MCF 10A (cell line): ENCODE data around the gene REPIN1. TPM values are rescaled to one million over a fixed set of nuclear protein-coding genes. Genes with fewer than 3 reads are reported as not detected.

Experiments used
- BruUV-seq: library from RNA; stranded (reverse); fragments of 400-500 nt; replicated peaks from 2 replicates; lab custom pipeline; 2021; lab: Mats Ljungman, UMichigan
- CTCF ChIA-PET: fragments of 300-600 bp; sonication (Branson Sonifier 250); formaldehyde crosslinking; extraction: SDS; loops from one replicate; lab custom pipeline; 2021; ENCODE audit warnings: antibody characterized with exemption, inconsistent platforms; lab: Yijun Ruan, JAX
- POLR2A ChIA-PET: fragments of 300-600, 350-650 bp; sonication (Branson Sonifier 250); formaldehyde crosslinking; extraction: SDS; loops from one replicate; lab custom pipeline; 2020; ENCODE audit warnings: antibody characterized with exemption, inconsistent platforms; lab: Yijun Ruan, JAX
- DNase-seq: peaks from one replicate; pipeline ENCODE4 v3.0.0-alpha.2; 2018; ENCODE audit not compliant: unreplicated experiment
- H3K27ac Mint-ChIP-seq: one replicate; pipeline ENCODE4 v1.8.0; 2022; ENCODE audit warnings: mild to moderate bottlenecking, low read depth, mixed read lengths; ENCODE audit not compliant: unreplicated experiment
- H3K27me3 Mint-ChIP-seq: one replicate; pipeline ENCODE4 v1.8.0; 2022; ENCODE audit warnings: mixed read lengths; ENCODE audit not compliant: insufficient read depth, unreplicated experiment
- H3K36me3 Mint-ChIP-seq: one replicate; pipeline ENCODE4 v1.8.0; 2022; ENCODE audit warnings: mild to moderate bottlenecking, moderate library complexity, mixed read lengths; ENCODE audit not compliant: insufficient read depth, unreplicated experiment
- H3K4me1 Mint-ChIP-seq: one replicate; pipeline ENCODE4 v1.8.0; 2022; ENCODE audit warnings: mixed read lengths; ENCODE audit not compliant: insufficient read depth, unreplicated experiment
- H3K4me3 Mint-ChIP-seq: one replicate; pipeline ENCODE4 v1.8.0; 2022; ENCODE audit warnings: mild to moderate bottlenecking, moderate library complexity, mixed read lengths; ENCODE audit not compliant: unreplicated experiment
- H3K9me3 Mint-ChIP-seq: one replicate; pipeline ENCODE4 v1.8.0; 2022; ENCODE audit warnings: mixed read lengths; ENCODE audit not compliant: unreplicated experiment
- CTCF ChIP-seq: fragments of 200-600 bp; IDR thresholded peaks from one replicate; pipeline ENCODE4 v1.8.0; 2022; ENCODE audit warnings: antibody characterized with exemption, mild to moderate bottlenecking; ENCODE audit not compliant: unreplicated experiment
- intact Hi-C: fragments of 100-400 bp; cut with micrococcal nuclease; formaldehyde crosslinking; loops from 2 replicates; pipeline ENCODE4 v1.14.1; 2022
- total RNA-seq: library from RNA; stranded (reverse); gene quantifications from 2 replicates; pipeline ENCODE4 v1.2.3, GENCODE V29; 2022

The REPIN1 gene
- total RNA-seq, 1 experiment from 2014 or later = 80.8 TPM

- no TSS peak for BruUV-seq
- CTCF ChIA-PET = interaction anchor here (1.3 to 2.0 kb wide), 3 partner anchors 10 to 30 kb away, joined by 3 to 8 read pairs (median 4); no protein-coding TSS in a partner anchor
Observed at GRCh38 chr7:150325110-150325611, 43.5 kb upstream of the REPIN1 start.

GRCh38 chr7:150325901-150326300, 42.7 kb upstream of the REPIN1 start:
- intact Hi-C loops = no loop called here
- Mint-ChIP-seq H3K27me3 (no peaks in the 10 kb centered on the region), H3K4me1 (peaks cover 21% of the 10 kb centered on the region), H3K9me3 (no peaks in the 10 kb centered on the region), H3K27ac (no peak overlapping the region), H3K4me3 (no peak overlapping the region), H3K36me3 (peaks cover 33% of the 10 kb centered on the region)
- TF ChIP-seq CTCF = no peak
- ChIA-PET CTCF (interaction anchor here (0.5 to 2.0 kb wide), 4 partner anchors 11 to 655 kb away, joined by 3 to 8 read pairs (median 4); no protein-coding TSS in a partner anchor), POLR2A (no interaction called here)
- no peak for DNase-seq
- BruUV-seq = no TSS peak

More at GRCh38 chr7:150325110-150325611, 43.5 kb upstream of the REPIN1 start:
- no peaks in the 10 kb centered on the region for H3K27me3 Mint-ChIP-seq
- peak overlapping the region; percentile 84 for H3K4me3 Mint-ChIP-seq
- H3K9me3 Mint-ChIP-seq = no peaks in the 10 kb centered on the region
- intact Hi-C loops = no loop called here
- DNase-seq = no peak
- H3K27ac Mint-ChIP-seq = peak overlapping the region; percentile 93
- TF ChIP-seq CTCF = no peak
- H3K36me3 Mint-ChIP-seq = peaks cover 33% of the 10 kb centered on the region
- H3K4me1 Mint-ChIP-seq = peaks cover 24% of the 10 kb centered on the region
- POLR2A ChIA-PET = no interaction called here

- BruUV-seq = no TSS peak
- Mint-ChIP-seq H3K27me3 (no peaks in the 10 kb centered on the region), H3K36me3 (peaks cover 38% of the 10 kb centered on the region), H3K4me1 (peaks cover 16% of the 10 kb centered on the region), H3K9me3 (no peaks in the 10 kb centered on the region), H3K4me3 (no peak overlapping the region), H3K27ac (no peak overlapping the region)
- ChIA-PET POLR2A (no interaction called here), CTCF (interaction anchor here (1.5 kb wide), 1 partner anchor 20 kb away, joined by 3 read pairs; no protein-coding TSS in a partner anchor)
- intact Hi-C loops = no loop called here
- DNase-seq = no peak
- TF ChIP-seq CTCF = no peak
Observed at GRCh38 chr7:150326657-150327268, 41.9 kb upstream of the REPIN1 start.

GRCh38 chr7:150327308-150327707, 41.3 kb upstream of the REPIN1 start:
- no peak overlapping the region for H3K4me3 Mint-ChIP-seq
- no TSS peak for BruUV-seq
- peaks cover 38% of the 10 kb centered on the region for H3K36me3 Mint-ChIP-seq
- POLR2A ChIA-PET = no interaction called here
- peaks cover 16% of the 10 kb centered on the region for H3K4me1 Mint-ChIP-seq
- no peak for DNase-seq
- CTCF ChIA-PET = interaction anchor here (0.6 kb wide), 1 partner anchor 149 kb away, joined by 3 read pairs; no protein-coding TSS in a partner anchor
- intact Hi-C loops = no loop called here
- H3K27me3 Mint-ChIP-seq = no peaks in the 10 kb centered on the region
- no peak for TF ChIP-seq CTCF
- no peak overlapping the region for H3K27ac Mint-ChIP-seq
- no peaks in the 10 kb centered on the region for H3K9me3 Mint-ChIP-seq
